T-cell (primary cell): Measurements from ENCODE around the gene RHOXF1. TPM values are rescaled to one million over a fixed set of nuclear protein-coding genes. Genes with fewer than 3 reads are reported as not detected.
"Not testable (repeated sequence)": the region's sequence is repeated elsewhere in the genome, so short reads cannot be mapped to it uniquely, and the experiment has no call there.

ENCODE experiments used
- ATAC-seq, 4 experiments: fragments of 200-7000 bp in 3 of 4; fragments of 150-1000 bp in 1 of 4; cut with Tn5 transposase; replicated peaks in 1 of 4; 1 replicate in 3 of 4; 2 replicates in 1 of 4; pipeline ENCODE4 v1.10.0; 2021; ENCODE audit warnings: moderate library complexity in 3 of 4, mild to moderate bottlenecking in 2 of 4, moderate number of reproducible peaks in 1 of 4
- CTCF ChIA-PET, 2 donors: fragments of 300-600 bp; sonication (Branson Sonifier 250); formaldehyde crosslinking; loops; one replicate each; lab custom pipeline; 2022; ENCODE audit warnings: antibody characterized with exemption in 2 of 2; lab: Charles Lee
- POLR2A ChIA-PET, 2 donors: fragments of 300-600 bp; sonication (Branson Sonifier 250); formaldehyde crosslinking; loops; one replicate each; lab custom pipeline; 2022; ENCODE audit warnings: antibody characterized with exemption in 2 of 2; lab: Charles Lee
- DNase-seq, 35 experiments: peaks; one replicate each; pipeline versions ENCODE4 v3.0.0 to v3.0.0-alpha.2; 2013 to 2023
- H3K27ac ChIP-seq: one replicate; pipeline ENCODE4 v1.5.1; 2013; ENCODE audit warnings: low read length
- H3K27me3 ChIP-seq, 2 experiments: replicated peaks in 1 of 2; 1 replicate in 1 of 2; 2 replicates in 1 of 2; pipeline versions ENCODE4 v1.6.1 to v1.7.0; 2013; ENCODE audit warnings: low read length in 1 of 2, mixed read lengths in 1 of 2; ENCODE audit not compliant: control insufficient read depth in 2 of 2, insufficient read depth in 2 of 2; ENCODE audit errors: extremely low read depth in 1 of 2
- H3K36me3 ChIP-seq, 2 donors: 1 replicate in 1 of 2; 2 replicates in 1 of 2; pipeline versions ENCODE4 v1.6.1 to v1.7.0; 2013; ENCODE audit warnings: low read length in 1 of 2; ENCODE audit not compliant: control insufficient read depth in 2 of 2, insufficient read depth in 1 of 2; ENCODE audit errors: extremely low read depth in 1 of 2
- H3K4me1 ChIP-seq, 2 experiments: 1 replicate in 1 of 2; 2 replicates in 1 of 2; pipeline versions ENCODE4 v1.6.1 to v1.7.0; 2013; ENCODE audit warnings: low read length in 2 of 2, mixed read lengths in 1 of 2; ENCODE audit not compliant: insufficient read depth in 2 of 2, control insufficient read depth in 1 of 2; ENCODE audit errors: extremely low read depth in 1 of 2
- H3K4me3 ChIP-seq, 2 donors: 1 replicate in 1 of 2; 2 replicates in 1 of 2; pipeline versions ENCODE4 v1.5.1 to v1.7.0; 2013; ENCODE audit warnings: mild to moderate bottlenecking in 2 of 2, low read length in 1 of 2, moderate library complexity in 1 of 2; ENCODE audit not compliant: control insufficient read depth in 1 of 2; ENCODE audit errors: extremely low read depth in 1 of 2
- H3K9me3 ChIP-seq: 2 replicates; pipeline ENCODE4 v1.7.0; 2013
- H3K27ac Mint-ChIP-seq, 2 donors: one replicate each; pipeline ENCODE4 v1.8.0; 2020 to 2021; ENCODE audit warnings: mild to moderate bottlenecking in 2 of 2, mixed read lengths in 2 of 2
- H3K27me3 Mint-ChIP-seq, 2 donors: one replicate each; pipeline ENCODE4 v1.8.0; 2021 to 2022; ENCODE audit warnings: mixed read lengths in 2 of 2
- H3K36me3 Mint-ChIP-seq: one replicate; pipeline ENCODE4 v1.8.0; 2021; ENCODE audit warnings: mixed read lengths
- H3K4me1 Mint-ChIP-seq, 3 donors: one replicate each; pipeline ENCODE4 v1.8.0; 2020 to 2022; ENCODE audit warnings: mixed read lengths in 3 of 3, mild to moderate bottlenecking in 1 of 3
- H3K4me3 Mint-ChIP-seq, 3 donors: one replicate each; pipeline ENCODE4 v1.8.0; 2020 to 2022; ENCODE audit warnings: mild to moderate bottlenecking in 3 of 3, mixed read lengths in 3 of 3, moderate library complexity in 3 of 3
- H3K9me3 Mint-ChIP-seq, 3 donors: one replicate each; pipeline ENCODE4 v1.8.0; 2020 to 2022; ENCODE audit warnings: mixed read lengths in 3 of 3
- WGBS: methylation state at CpG from one replicate; pipeline ENCODE4 v1.1.5; 2013; ENCODE audit warnings: missing lambda C conversion rate; ENCODE audit not compliant: insufficient coverage; 5-methylcytosine and 5-hydroxymethylcytosine counted together
- total RNA-seq, 35 experiments: library from RNA in 6 of 35; stranded (reverse) in 6 of 35; fragments of 120-200 nt in 1 of 35; gene quantifications; one replicate each; pipeline versions ENCODE4 v1.2.1 to v1.2.4 and lab custom pipeline; 2013 to 2026

Gene RHOXF1
- total RNA-seq, 5 donors from 2014 or later (not counting 1 experiment from before 2014, with no cell fraction given), result 0.60 to 1.5 (median 0.85) TPM

GRCh38 chrX:120128306-120128846, 12.7 kb upstream of the RHOXF1 start:
- DNase-seq, result not testable (repeated sequence)

GRCh38 chrX:120125444-120125843, 9.7 kb upstream of the RHOXF1 start:
- CTCF ChIA-PET, result no interaction called here
- no peaks in the 10 kb centered on the region for H3K9me3 ChIP-seq
- DNase-seq (no peak), ATAC-seq (no peak)
- H3K36me3 ChIP-seq, result no peaks in the 10 kb centered on the region
- H3K4me3 ChIP-seq, result no peak overlapping the region
- H3K9me3 Mint-ChIP-seq, result no peaks in the 10 kb centered on the region
- H3K27ac ChIP-seq, result no peak overlapping the region
- no peaks in the 10 kb centered on the region for H3K27me3 ChIP-seq
- no peaks in the 10 kb centered on the region for H3K36me3 Mint-ChIP-seq
- H3K27me3 Mint-ChIP-seq, result no peaks in the 10 kb centered on the region
- H3K4me1 Mint-ChIP-seq, result peaks cover 2 to 5% (median 5%) of the 10 kb centered on the region in 3 donors
- no CpG with 5 or more reads among the region's 3 CpGs for WGBS
- H3K4me3 Mint-ChIP-seq, result no peak overlapping the region
- H3K4me1 ChIP-seq, result no peaks in the 10 kb centered on the region
- POLR2A ChIA-PET, result no interaction called here
- no peak overlapping the region for H3K27ac Mint-ChIP-seq

More at GRCh38 chrX:120128306-120128846, 12.7 kb upstream of the RHOXF1 start:
- 20% methylated on average over 1 of the region's 5 CpGs for WGBS
- H3K4me3 ChIP-seq, POLR2A ChIA-PET, H3K4me3 Mint-ChIP-seq, H3K4me1 ChIP-seq, H3K36me3 Mint-ChIP-seq, H3K27ac ChIP-seq, H3K4me1 Mint-ChIP-seq, H3K9me3 ChIP-seq, H3K27me3 Mint-ChIP-seq, CTCF ChIA-PET, H3K9me3 Mint-ChIP-seq, H3K27me3 ChIP-seq, H3K36me3 ChIP-seq, ATAC-seq, H3K27ac Mint-ChIP-seq: not testable (repeated sequence)

- no peaks in the 10 kb centered on the region for H3K36me3 Mint-ChIP-seq
- H3K4me1 ChIP-seq, result no peaks in the 10 kb centered on the region
- H3K27me3 Mint-ChIP-seq, result no peaks in the 10 kb centered on the region
- no peaks in the 10 kb centered on the region for H3K36me3 ChIP-seq
- no peaks in the 10 kb centered on the region for H3K27me3 ChIP-seq
- no peak overlapping the region for H3K27ac Mint-ChIP-seq
- CTCF ChIA-PET, result interaction anchor here in 1 of 2 donors (0.5 kb wide), 1 partner anchor 108 kb away, joined by 3 read pairs; no protein-coding TSS in a partner anchor
- 92% methylated on average over 11 of the region's 12 CpGs for WGBS
- POLR2A ChIA-PET, result no interaction called here
- no peak overlapping the region for H3K4me3 ChIP-seq
- DNase-seq (no peak), ATAC-seq (no peak)
- H3K4me1 Mint-ChIP-seq, result peaks cover 0 to 2% (median 0%) of the 10 kb centered on the region in 3 donors
- H3K27ac ChIP-seq, result no peak overlapping the region
- no peaks in the 10 kb centered on the region for H3K9me3 ChIP-seq
- H3K9me3 Mint-ChIP-seq, result no peaks in the 10 kb centered on the region
- H3K4me3 Mint-ChIP-seq, result no peak overlapping the region
Measured at GRCh38 chrX:120120223-120120622, 4.5 kb upstream of the RHOXF1 start.

- DNase-seq, result no peak
- H3K27ac Mint-ChIP-seq, result no peak overlapping the region
- H3K4me1 Mint-ChIP-seq, result no peaks in the 10 kb centered on the region
- Histone ChIP-seq H3K4me1 (no peaks in the 10 kb centered on the region), H3K27ac (no peak overlapping the region), H3K27me3 (no peaks in the 10 kb centered on the region), H3K9me3 (no peaks in the 10 kb centered on the region), H3K4me3 (no peak overlapping the region), H3K36me3 (no peaks in the 10 kb centered on the region)
- CTCF ChIA-PET, result no interaction called here
- H3K9me3 Mint-ChIP-seq, result no peaks in the 10 kb centered on the region
- ATAC-seq, result no peak
- H3K4me3 Mint-ChIP-seq, result no peak overlapping the region
- no peaks in the 10 kb centered on the region for H3K36me3 Mint-ChIP-seq
- POLR2A ChIA-PET, result no interaction called here
- peaks cover 0 to 9% of the 10 kb centered on the region in 2 donors for H3K27me3 Mint-ChIP-seq
Measured at GRCh38 chrX:120111611-120112010, 4.1 kb downstream of the RHOXF1 start.

- no peak overlapping the region for H3K27ac Mint-ChIP-seq
- no peak for DNase-seq
- peaks cover 0 to 4% (median 0%) of the 10 kb centered on the region in 3 donors for H3K9me3 Mint-ChIP-seq
- no peaks in the 10 kb centered on the region for H3K4me1 Mint-ChIP-seq
- H3K9me3 ChIP-seq, result no peaks in the 10 kb centered on the region
- no peaks in the 10 kb centered on the region for H3K4me1 ChIP-seq
- H3K4me3 ChIP-seq, result no peak overlapping the region
- no peak overlapping the region for H3K27ac ChIP-seq
- H3K27me3 ChIP-seq, result no peaks in the 10 kb centered on the region
- POLR2A ChIA-PET, result no interaction called here
- ATAC-seq, result no peak
- H3K27me3 Mint-ChIP-seq, result peaks cover 0 to 14% of the 10 kb centered on the region in 2 donors
- CTCF ChIA-PET, result no interaction called here
- no CpG with 5 or more reads among the region's 1 CpG for WGBS
- H3K36me3 Mint-ChIP-seq, result no peaks in the 10 kb centered on the region
- H3K4me3 Mint-ChIP-seq, result no peak overlapping the region
- no peaks in the 10 kb centered on the region for H3K36me3 ChIP-seq
Measured at GRCh38 chrX:120109378-120109777, 6.3 kb downstream of the RHOXF1 start.

GRCh38 chrX:120104707-120105106, 11.0 kb downstream of the RHOXF1 start:
- DNase-seq, H3K4me3 ChIP-seq, H3K27ac Mint-ChIP-seq, H3K4me3 Mint-ChIP-seq, H3K4me1 ChIP-seq, CTCF ChIA-PET, H3K27me3 ChIP-seq, H3K36me3 Mint-ChIP-seq, H3K27ac ChIP-seq, H3K9me3 ChIP-seq, H3K4me1 Mint-ChIP-seq, H3K36me3 ChIP-seq, ATAC-seq: not testable (repeated sequence)
- no CpG with 5 or more reads among the region's 2 CpGs for WGBS
- peaks cover 2 to 17% of the 10 kb centered on the region in 2 donors for H3K27me3 Mint-ChIP-seq
- peaks cover 4 to 15% (median 8%) of the 10 kb centered on the region in 3 donors for H3K9me3 Mint-ChIP-seq
- POLR2A ChIA-PET, result interaction anchor here in 1 of 2 donors (0.7 kb wide), 1 partner anchor 140 kb away, joined by 3 read pairs; no protein-coding TSS in a partner anchor
